Activated T-cell treated with anti-CD3 and anti-CD28 coated beads, Interleukin-2, amount 50 U/mL, for 72 hours (primary cell): ENCODE results near the gene FOXK1. TPM values are rescaled to one million over a fixed set of nuclear protein-coding genes. Genes with fewer than 3 reads are reported as not detected.
"Not testable (repeated sequence)": the region's sequence is repeated elsewhere in the genome, so short reads cannot be mapped to it uniquely, and the experiment has no call there.

Source experiments
- ATAC-seq, 2 donors: fragments of 150-1000 bp; cut with Tn5 transposase; replicated peaks in 1 of 2; 2 replicates each; pipeline ENCODE4 v1.10.0; 2021; ENCODE audit warnings: moderate library complexity in 2 of 2, mild to moderate bottlenecking in 1 of 2
- DNase-seq, 2 donors: peaks; one replicate each; pipeline ENCODE4 v3.0.0; 2021 to 2022; ENCODE audit warnings: mixed read lengths in 1 of 2
- H3K27ac Mint-ChIP-seq: one replicate; pipeline ENCODE4 v1.8.0; 2022; ENCODE audit warnings: mild to moderate bottlenecking, moderate library complexity, mixed read lengths
- H3K27me3 Mint-ChIP-seq: one replicate; pipeline ENCODE4 v1.8.0; 2022; ENCODE audit warnings: low read depth, mixed read lengths
- H3K36me3 Mint-ChIP-seq, 2 donors: one replicate each; pipeline ENCODE4 v1.8.0; 2022; ENCODE audit warnings: mixed read lengths in 2 of 2, mild to moderate bottlenecking in 1 of 2; ENCODE audit not compliant: insufficient read depth in 2 of 2
- H3K4me1 Mint-ChIP-seq: one replicate; pipeline ENCODE4 v1.8.0; 2022; ENCODE audit warnings: low read depth, mixed read lengths
- H3K4me3 Mint-ChIP-seq, 2 donors: one replicate each; pipeline ENCODE4 v1.8.0; 2022; ENCODE audit warnings: mild to moderate bottlenecking in 2 of 2, mixed read lengths in 2 of 2, moderate library complexity in 2 of 2
- H3K9me3 Mint-ChIP-seq, 2 donors: one replicate each; pipeline ENCODE4 v1.8.0; 2022; ENCODE audit warnings: mixed read lengths in 2 of 2
- total RNA-seq, 2 donors: library from RNA; stranded (reverse); gene quantifications; one replicate each; pipeline ENCODE4 v1.2.3, GENCODE V29; 2022

Gene FOXK1
- total RNA-seq, 2 donors from 2014 or later, result 38.6 to 41.0 TPM

DNA sequence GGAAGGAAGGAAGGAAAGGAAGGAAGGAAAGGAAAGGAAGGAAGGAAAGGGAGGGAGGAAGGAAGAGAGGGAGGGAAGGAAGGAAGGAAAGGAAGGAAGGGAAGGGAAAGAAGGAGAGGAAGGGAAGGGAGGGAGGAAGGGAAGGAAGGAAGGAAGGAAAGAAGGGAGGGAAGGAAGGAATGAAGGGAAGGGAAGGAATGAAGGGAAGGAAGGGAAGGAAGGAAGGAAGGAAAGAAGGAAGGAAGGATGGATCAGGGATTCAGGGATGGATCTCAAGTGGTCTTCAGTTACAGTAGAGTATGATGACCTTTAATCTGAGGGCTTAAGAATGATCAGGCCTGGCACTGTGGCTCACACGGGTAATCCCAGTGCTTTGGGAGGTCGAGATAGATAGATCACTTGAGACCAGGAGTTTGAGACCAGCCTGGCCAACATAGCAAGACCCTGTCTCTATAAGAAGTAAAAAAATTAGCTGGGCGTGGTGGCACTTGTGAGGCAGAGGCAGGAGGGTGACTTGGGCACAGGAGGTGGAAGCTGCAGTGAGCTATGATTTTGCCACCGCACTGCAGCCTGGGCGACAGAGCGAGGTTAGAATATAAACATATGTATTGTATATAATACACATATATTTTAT, 760 bp upstream of the FOXK1 start:
- Mint-ChIP-seq H3K4me1 (peaks cover 27% of the 10 kb centered on the region), H3K27me3 (no peaks in the 10 kb centered on the region), H3K36me3 (peaks cover 5 to 9% of the 10 kb centered on the region in 2 donors), H3K9me3 (no peaks in the 10 kb centered on the region), H3K27ac (peak overlapping the region; percentile 93), H3K4me3 (peak overlapping the region; percentile 80 to 95)
- peak; percentile 9 to 25 for DNase-seq
- ATAC-seq, result no peak

DNA sequence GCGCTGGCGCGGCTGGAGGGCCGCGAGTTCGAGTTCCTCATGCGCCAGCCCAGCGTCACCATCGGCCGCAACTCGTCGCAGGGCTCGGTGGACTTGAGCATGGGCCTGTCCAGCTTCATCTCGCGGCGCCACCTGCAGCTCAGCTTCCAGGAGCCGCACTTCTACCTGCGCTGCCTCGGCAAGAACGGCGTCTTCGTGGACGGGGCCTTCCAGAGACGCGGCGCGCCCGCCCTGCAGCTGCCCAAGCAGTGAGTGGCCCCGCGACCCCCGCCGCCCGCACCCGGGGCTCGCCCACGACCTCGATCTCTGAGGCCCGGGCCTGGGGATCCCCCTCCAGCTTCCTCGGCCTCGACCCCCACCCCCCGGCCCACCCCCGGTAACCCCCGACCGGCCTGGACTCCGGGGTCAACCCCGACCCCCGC, 537 bp downstream of the FOXK1 start:
- H3K27me3 Mint-ChIP-seq, result no peaks in the 10 kb centered on the region
- ATAC-seq (peak; percentile 41 to 46), DNase-seq (peak; percentile 58 to 60)
- H3K4me1 Mint-ChIP-seq, result peaks cover 40% of the 10 kb centered on the region
- H3K4me3 Mint-ChIP-seq, result peak overlapping the region; percentile 90 to 93
- H3K27ac Mint-ChIP-seq, result peak overlapping the region; percentile 96
- no peaks in the 10 kb centered on the region for H3K9me3 Mint-ChIP-seq
- peaks cover 5 to 9% of the 10 kb centered on the region in 2 donors for H3K36me3 Mint-ChIP-seq

DNA sequence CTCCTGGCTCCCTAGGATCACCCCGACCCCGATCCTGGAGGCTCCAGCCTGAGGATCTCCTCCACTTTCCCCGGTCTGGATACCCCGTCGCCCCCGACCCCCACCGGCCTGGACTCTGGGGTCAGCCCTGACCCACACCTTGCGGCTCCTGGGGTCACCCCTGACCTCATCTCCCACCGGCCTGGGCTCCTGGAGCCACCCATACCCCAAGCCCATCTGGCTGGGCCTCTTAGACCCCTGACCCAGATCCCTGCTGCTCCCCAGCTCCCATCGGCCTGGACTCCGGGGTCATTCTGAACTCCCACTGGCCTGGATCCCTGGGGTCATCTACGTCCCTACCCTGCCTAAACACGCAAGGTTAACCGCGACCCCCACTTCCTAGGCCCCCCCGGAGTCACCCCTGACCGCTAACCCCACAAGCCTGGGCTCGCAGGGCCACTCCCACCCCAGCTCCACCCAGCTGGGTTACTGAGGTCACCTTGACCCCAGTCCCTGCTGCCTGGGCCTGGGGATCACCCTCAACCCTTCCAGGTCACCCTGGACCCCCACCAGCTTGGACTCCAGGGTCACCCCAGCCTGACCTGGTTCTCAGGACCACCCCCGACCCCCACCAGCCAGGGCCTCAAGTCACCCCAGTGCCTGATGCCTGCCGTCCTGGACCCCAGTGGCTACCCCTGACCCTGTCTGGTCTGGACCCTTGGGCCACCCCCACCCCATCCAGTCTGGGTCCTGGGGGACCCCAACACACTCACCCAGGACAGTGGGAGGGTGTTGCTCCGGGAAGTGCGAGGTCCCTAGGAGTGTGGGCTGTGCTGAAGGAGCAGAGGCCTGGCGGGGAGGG, 1.2 kb downstream of the FOXK1 start:
- ATAC-seq, result peak in 1 of 2 donors; percentile 19
- no peaks in the 10 kb centered on the region for H3K27me3 Mint-ChIP-seq
- DNase-seq, result peak; percentile 40 to 46
- no peaks in the 10 kb centered on the region for H3K9me3 Mint-ChIP-seq
- peaks cover 5 to 9% of the 10 kb centered on the region in 2 donors for H3K36me3 Mint-ChIP-seq
- H3K4me3 Mint-ChIP-seq, result peak overlapping the region; percentile 90 to 93
- peaks cover 45% of the 10 kb centered on the region for H3K4me1 Mint-ChIP-seq
- H3K27ac Mint-ChIP-seq, result peak overlapping the region; percentile 96

DNA sequence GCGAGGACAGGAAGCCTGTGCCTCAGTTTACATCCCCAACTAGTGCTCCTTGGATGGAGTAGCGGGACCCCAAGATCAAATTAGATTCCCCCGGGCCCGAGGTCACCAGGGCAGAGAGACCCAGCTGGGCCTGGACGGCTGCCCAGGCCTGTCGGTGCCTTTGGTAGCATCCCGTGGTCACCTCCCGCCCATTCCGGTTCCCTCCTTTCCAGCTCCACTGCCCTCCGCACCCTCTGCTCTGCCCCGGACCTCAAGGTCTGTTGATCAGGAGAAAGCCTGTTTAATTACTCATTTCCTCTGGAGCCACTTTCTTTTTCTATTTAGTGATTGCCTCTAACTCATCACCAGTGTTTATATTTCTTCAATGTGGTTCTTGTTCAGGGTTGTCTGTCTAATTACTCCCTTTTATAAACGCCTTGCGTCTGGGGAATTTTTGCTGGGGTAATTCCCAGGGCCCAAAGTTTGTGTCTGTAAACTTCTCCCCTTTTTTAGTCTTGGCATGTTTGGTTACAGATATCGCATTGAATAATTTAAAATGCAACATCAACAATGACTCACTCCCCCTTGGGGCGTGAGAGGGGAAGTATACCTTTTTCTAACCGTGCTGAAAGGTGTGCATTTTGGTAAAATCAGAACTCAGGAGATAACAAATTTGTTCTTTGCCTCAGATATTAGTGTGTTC, 1.9 kb downstream of the FOXK1 start:
- peak overlapping the region; percentile 96 for H3K27ac Mint-ChIP-seq
- peak overlapping the region; percentile 90 to 93 for H3K4me3 Mint-ChIP-seq
- no peaks in the 10 kb centered on the region for H3K9me3 Mint-ChIP-seq
- H3K27me3 Mint-ChIP-seq, result no peaks in the 10 kb centered on the region
- peaks cover 52% of the 10 kb centered on the region for H3K4me1 Mint-ChIP-seq
- ATAC-seq (peak; percentile 46 to 54), DNase-seq (peak; percentile 46)
- peaks cover 5 to 9% of the 10 kb centered on the region in 2 donors for H3K36me3 Mint-ChIP-seq

DNA sequence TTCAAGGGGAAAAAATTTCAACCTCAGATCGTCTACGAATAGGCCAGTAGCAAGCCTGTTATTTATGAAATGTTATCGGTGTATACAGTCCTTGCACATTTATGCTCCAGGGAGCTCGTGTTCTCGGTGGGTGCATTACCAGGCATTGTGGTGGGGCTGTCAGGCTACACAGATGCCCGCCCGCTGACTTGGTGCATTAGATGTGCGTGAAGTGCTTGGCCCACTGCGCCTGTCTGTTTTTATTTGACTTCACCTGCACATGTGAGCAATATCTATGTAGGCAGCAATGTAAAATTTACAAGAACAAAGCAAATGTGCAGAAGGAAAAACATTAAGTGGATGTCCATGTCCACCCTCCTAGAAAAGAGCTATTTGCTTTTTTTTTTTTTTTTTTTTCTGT, 2.8 kb downstream of the FOXK1 start:
- H3K4me3 Mint-ChIP-seq, result peak overlapping the region; percentile 90 to 93
- H3K36me3 Mint-ChIP-seq, result peaks cover 5 to 9% of the 10 kb centered on the region in 2 donors
- H3K4me1 Mint-ChIP-seq, result peaks cover 60% of the 10 kb centered on the region
- DNase-seq (no peak), ATAC-seq (no peak)
- H3K27me3 Mint-ChIP-seq, result no peaks in the 10 kb centered on the region
- peak overlapping the region; percentile 96 for H3K27ac Mint-ChIP-seq
- H3K9me3 Mint-ChIP-seq, result no peaks in the 10 kb centered on the region

DNA sequence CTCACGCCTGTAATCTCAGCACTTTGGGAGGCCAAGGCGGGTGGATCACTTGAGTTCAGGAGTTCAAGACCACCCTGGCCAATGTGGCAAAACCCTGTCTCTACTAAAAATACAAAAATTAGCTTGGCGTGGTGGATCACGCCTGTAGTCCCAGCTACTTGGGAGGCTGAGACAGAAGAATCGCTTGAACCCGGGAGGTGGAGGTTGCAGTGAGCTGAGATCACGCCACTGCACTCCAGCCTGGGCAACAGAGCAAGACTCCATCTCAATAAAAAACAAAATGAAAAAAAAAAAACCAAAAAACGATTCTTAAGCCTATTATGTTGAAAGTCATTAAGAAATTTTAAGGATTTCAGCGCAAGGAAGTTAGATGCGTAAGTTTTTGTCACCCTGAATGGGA, 3.6 kb downstream of the FOXK1 start:
- H3K27ac Mint-ChIP-seq, H3K36me3 Mint-ChIP-seq, H3K9me3 Mint-ChIP-seq, DNase-seq, H3K27me3 Mint-ChIP-seq, ATAC-seq, H3K4me3 Mint-ChIP-seq: not testable (repeated sequence)
- H3K4me1 Mint-ChIP-seq, result peaks cover 68% of the 10 kb centered on the region

DNA sequence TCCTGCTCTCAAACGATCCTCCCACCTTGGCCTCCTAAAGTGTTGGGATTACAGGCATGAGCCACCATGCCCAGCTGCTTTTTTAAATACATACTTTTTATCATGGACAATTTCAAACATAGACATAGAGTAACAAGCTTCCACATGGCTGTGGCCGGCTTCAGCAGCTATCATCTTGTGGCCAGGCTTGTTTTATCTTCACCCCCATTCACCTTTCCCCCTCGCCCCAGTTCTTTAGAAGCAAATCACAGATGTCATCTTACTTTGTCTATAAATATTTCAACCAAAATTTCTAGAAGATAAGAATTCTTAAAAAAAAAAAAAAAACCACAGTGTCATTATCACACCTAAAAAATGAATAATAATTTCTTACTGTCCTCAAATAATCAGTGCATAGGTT, 5.9 kb downstream of the FOXK1 start:
- peaks cover 75% of the 10 kb centered on the region for H3K4me1 Mint-ChIP-seq
- H3K36me3 Mint-ChIP-seq, result peaks cover 3 to 8% of the 10 kb centered on the region in 2 donors
- peak overlapping the region; percentile 24 for H3K27ac Mint-ChIP-seq
- no peak for ATAC-seq
- H3K27me3 Mint-ChIP-seq, result no peaks in the 10 kb centered on the region
- H3K4me3 Mint-ChIP-seq, result no peak overlapping the region
- no peak for DNase-seq
- H3K9me3 Mint-ChIP-seq, result no peaks in the 10 kb centered on the region

DNA sequence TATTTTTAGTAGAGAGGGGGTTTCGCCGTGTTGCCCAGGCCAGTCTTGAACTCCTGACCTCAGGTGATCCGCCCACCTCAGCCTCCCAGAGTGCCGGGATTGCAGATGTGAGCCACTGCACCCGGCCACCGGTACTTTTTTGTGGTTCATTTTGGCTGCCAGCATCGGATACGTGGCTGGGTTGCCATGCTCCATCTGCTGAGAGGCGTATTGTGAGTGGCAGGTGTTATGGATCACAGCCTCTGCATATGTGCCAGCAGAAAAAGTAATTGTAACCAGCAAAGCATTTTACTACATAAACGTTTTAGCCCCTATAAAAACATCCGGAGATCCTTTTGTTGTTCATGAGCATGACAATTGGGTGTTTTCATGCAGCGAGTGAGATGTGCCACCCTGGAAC, 7.1 kb downstream of the FOXK1 start:
- DNase-seq (no peak), ATAC-seq (no peak)
- H3K4me1 Mint-ChIP-seq, result peaks cover 78% of the 10 kb centered on the region
- H3K36me3 Mint-ChIP-seq, result peaks cover 0 to 2% of the 10 kb centered on the region in 2 donors
- H3K27ac Mint-ChIP-seq, result no peak overlapping the region
- no peaks in the 10 kb centered on the region for H3K9me3 Mint-ChIP-seq
- no peak overlapping the region for H3K4me3 Mint-ChIP-seq
- no peaks in the 10 kb centered on the region for H3K27me3 Mint-ChIP-seq

DNA sequence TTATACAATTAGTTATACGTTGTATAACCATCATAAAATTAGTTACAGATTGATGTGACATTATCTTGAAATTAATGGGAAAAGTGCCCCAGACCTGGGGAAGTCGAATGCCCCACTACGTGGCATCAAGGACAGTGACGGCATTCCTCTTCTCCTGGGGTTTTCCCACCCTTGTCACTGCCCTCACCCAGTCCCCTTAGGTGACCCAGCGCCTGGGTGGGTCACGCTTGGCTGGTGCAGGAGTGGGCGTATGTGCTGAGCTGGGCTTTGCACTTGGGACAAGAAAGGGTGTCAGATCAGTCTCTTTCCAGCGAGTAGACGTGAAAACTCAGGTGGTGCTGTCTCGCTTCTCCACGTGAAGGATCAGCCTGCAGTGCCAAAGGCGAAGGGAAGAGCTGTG, 7.6 kb downstream of the FOXK1 start:
- H3K4me1 Mint-ChIP-seq, result peaks cover 78% of the 10 kb centered on the region
- no peaks in the 10 kb centered on the region for H3K36me3 Mint-ChIP-seq
- ATAC-seq, result no peak
- DNase-seq, result no peak
- no peak overlapping the region for H3K27ac Mint-ChIP-seq
- H3K9me3 Mint-ChIP-seq, result no peaks in the 10 kb centered on the region
- no peaks in the 10 kb centered on the region for H3K27me3 Mint-ChIP-seq
- H3K4me3 Mint-ChIP-seq, result no peak overlapping the region

DNA sequence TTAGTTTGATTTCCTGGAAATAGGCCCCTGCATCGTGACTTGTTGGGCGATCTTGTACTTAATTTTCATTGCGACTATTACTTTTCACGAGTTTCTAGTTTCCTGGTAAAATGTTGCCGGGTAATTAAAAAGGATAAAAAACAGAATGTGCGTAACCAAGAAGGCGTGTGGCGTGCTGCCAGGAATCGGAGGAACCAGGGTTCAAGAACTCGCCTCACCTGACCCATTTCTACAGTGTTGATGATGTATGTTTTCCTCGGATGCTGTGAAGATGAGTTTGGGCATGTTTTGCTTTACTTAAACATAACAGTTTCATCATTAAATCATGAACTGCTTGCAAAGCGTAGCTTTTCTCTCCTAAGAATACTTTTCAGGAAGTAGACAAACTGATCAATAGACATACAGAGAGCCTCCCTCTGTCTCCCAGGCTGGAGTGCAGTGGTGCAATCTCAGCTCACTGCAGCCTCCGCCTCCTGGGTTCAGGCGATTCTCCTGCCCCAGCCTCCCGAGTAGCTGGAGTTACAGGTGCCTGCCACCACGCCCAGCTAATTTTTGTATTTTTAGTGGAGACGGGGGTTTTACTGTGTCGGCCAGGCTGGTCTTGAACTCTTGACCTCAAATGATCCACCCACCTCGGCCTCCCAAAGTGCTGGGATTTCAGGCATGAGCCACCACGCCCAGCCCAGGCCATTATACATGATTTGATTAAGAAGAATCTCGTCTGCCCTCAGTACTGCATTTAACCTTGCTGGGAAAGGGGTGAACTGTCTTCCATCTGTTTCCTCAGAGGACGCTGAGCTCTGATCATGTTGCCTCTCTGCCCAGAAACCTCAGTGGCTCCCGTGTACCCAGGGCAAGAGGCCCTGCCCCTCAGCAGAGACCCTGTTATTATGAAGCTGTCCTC, 9.1 kb downstream of the FOXK1 start:
- ATAC-seq (no peak), DNase-seq (no peak)
- H3K27me3 Mint-ChIP-seq, result no peaks in the 10 kb centered on the region
- no peaks in the 10 kb centered on the region for H3K9me3 Mint-ChIP-seq
- H3K4me1 Mint-ChIP-seq, result peaks cover 70% of the 10 kb centered on the region
- H3K36me3 Mint-ChIP-seq, result no peaks in the 10 kb centered on the region
- no peak overlapping the region for H3K27ac Mint-ChIP-seq
- H3K4me3 Mint-ChIP-seq, result no peak overlapping the region

DNA sequence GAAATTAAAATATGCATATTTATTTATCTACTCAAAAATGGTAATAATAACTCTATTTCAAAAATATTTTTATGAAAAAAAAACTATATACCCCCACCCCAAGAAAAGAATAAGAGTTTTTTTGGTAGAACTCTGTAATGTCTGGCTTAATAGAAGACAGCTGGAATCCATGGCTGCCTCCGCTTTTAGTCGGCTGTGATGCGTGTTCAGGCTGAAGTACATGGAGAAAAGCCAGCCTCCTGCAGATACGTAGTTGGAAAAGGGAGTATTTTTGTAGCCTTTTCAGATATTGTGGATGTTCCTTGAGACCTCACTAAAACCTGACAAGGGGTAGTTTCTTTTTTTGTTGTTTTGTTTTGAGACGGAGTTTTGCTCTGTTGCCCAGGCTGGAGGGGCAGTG, 10.0 kb downstream of the FOXK1 start:
- Mint-ChIP-seq H3K9me3 (no peaks in the 10 kb centered on the region), H3K4me3 (no peak overlapping the region), H3K36me3 (no peaks in the 10 kb centered on the region), H3K4me1 (peaks cover 62% of the 10 kb centered on the region), H3K27me3 (no peaks in the 10 kb centered on the region), H3K27ac (no peak overlapping the region)
- no peak for ATAC-seq
- no peak for DNase-seq

DNA sequence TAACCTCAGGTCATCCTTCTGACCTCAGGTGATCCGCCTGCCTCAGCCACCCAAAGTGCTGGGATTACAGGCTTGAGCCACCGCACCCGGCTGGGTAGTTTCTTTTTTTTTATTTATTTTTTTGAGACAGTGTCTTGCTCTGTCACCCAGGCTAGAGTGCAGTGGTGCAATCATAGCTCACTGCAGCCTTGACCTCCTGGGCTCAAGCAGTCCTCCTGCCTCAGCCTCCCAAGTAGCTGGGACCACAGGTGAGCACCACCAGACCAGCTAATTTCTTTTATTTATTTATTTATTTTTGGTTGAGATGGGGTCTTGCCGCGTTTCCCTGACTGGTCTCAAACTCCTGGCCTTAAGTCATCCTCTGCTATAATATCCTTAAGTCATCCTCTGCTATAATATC, 10.5 kb downstream of the FOXK1 start:
- peaks cover 56% of the 10 kb centered on the region for H3K4me1 Mint-ChIP-seq
- H3K4me3 Mint-ChIP-seq, ATAC-seq, H3K9me3 Mint-ChIP-seq, H3K36me3 Mint-ChIP-seq, H3K27me3 Mint-ChIP-seq, DNase-seq: not testable (repeated sequence)
- H3K27ac Mint-ChIP-seq, result peak overlapping the region; percentile 50
